H1 (cell line): ENCODE data around the gene L3MBTL4. TPM values are rescaled to one million over a fixed set of nuclear protein-coding genes. Genes with fewer than 3 reads are reported as not detected.

ENCODE experiments used
- BCL11A ChIP-seq, 2 experiments: IDR thresholded peaks; one replicate each; pipeline ENCODE4 v1.6.1; 2011; ENCODE audit warnings: low read depth in 2 of 2, low read length in 2 of 2, mild to moderate bottlenecking in 2 of 2
- GTF2F1 ChIP-seq: IDR thresholded peaks from 2 replicates; pipeline ENCODE4 v1.6.1; 2012; ENCODE audit warnings: low read depth, low read length, improper control_type of control experiment, borderline replicate concordance
- polyA plus RNA-seq, 7 experiments: library from polyadenylated mRNA; depleted of rRNA in 3 of 7; stranded (reverse) in 5 of 7; unstranded in 2 of 7; fragments of >200 nt in 5 of 7; fragments of 200-250 nt in 2 of 7; gene quantifications; 1 replicate in 5 of 7; 2 replicates in 1 of 7; 4 replicates in 1 of 7; pipeline versions ENCODE4 v1.2.1 to v1.2.3, GENCODE V29; 2011 to 2013; ENCODE audit warnings: missing spikeins in 2 of 7, mixed read lengths in 2 of 7
- total RNA-seq: library from RNA; stranded (reverse); fragmentation: NEBNext Ultra II Directional; extraction: Animal tissue kit (Norgen Biotek cat#: 25700); gene quantifications from 2 replicates; pipeline ENCODE4 v1.2.1, GENCODE V29; 2021

Gene L3MBTL4
- total and polyA plus RNA-seq, 2 of the 8 experiments (the other 6 are each of a cell fraction or from before 2014, with no cell fraction given) = 1.0 to 2.1 TPM

DNA sequence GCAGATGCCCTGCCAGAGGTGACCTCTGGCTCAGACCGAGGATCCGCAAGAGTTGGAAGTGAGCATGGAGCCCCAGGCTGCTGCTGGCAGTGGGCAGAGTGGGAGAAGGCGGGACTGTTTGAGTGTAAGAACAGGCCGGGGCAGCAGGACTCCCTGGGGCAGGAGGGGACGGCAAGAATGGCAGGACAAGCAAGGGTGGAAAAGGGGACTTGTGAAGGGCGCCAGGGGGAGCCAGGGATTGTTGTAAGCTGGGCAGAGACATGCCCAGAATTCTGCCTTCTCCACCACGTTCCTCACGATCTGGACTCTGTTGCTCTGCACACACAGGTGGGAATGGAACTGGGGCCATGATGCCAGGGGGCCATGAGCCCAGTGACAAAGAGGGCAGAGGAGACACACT lies 447.0 kb downstream of the L3MBTL4 start (continued):
- TF ChIP-seq GTF2F1 = no peak
- TF ChIP-seq BCL11A (IDR thresholded peaks at IDR 0.05; ENCODE audit: low read depth in 2 of 2, low read length in 2 of 2) = no peak
